Parathyroid adenoma (tissue), 2 donors: ENCODE results near the gene PLIN1.

Source experiments
- H2AFZ ChIP-seq: fragments of 300-600 bp; sonication (generic); one replicate; pipeline ENCODE4 v1.7.0; 2017; ENCODE audit warnings: antibody characterized with exemption, mild to moderate bottlenecking
- H3K27ac ChIP-seq: fragments of 300-600 bp; sonication (generic); one replicate; pipeline ENCODE4 v1.7.0; 2017
- H3K27me3 ChIP-seq: fragments of 300-600 bp; sonication (generic); one replicate; pipeline ENCODE4 v1.7.0; 2017; ENCODE audit warnings: low read length; ENCODE audit not compliant: control insufficient read depth, insufficient read depth
- H3K36me3 ChIP-seq: fragments of 300-600 bp; sonication (generic); one replicate; pipeline ENCODE4 v1.7.0; 2017; ENCODE audit warnings: low read length; ENCODE audit not compliant: control insufficient read depth, insufficient read depth
- H3K4me1 ChIP-seq: fragments of 300-600 bp; sonication (generic); one replicate; pipeline ENCODE4 v1.7.0; 2017; ENCODE audit warnings: control low read depth
- H3K4me2 ChIP-seq: fragments of 300-600 bp; sonication (generic); one replicate; pipeline ENCODE4 v1.7.0; 2017; ENCODE audit warnings: low read length
- H3K4me3 ChIP-seq: fragments of 300-600 bp; sonication (generic); one replicate; pipeline ENCODE4 v1.7.0; 2017; ENCODE audit warnings: low read depth, low read length
- H3K79me2 ChIP-seq: fragments of 300-600 bp; sonication (generic); one replicate; pipeline ENCODE4 v1.7.0; 2017; ENCODE audit warnings: control low read depth
- H3K9ac ChIP-seq: fragments of 300-600 bp; sonication (generic); one replicate; pipeline ENCODE4 v1.7.0; 2017; ENCODE audit warnings: mild to moderate bottlenecking
- H3K9me3 ChIP-seq: fragments of 300-600 bp; sonication (generic); one replicate; pipeline ENCODE4 v1.7.0; 2017; ENCODE audit warnings: low read length; ENCODE audit not compliant: control insufficient read depth
- CTCF ChIP-seq: fragments of 300-600 bp; sonication (generic); IDR thresholded peaks from one replicate; pipeline ENCODE4 v1.7.0; 2017; ENCODE audit warnings: antibody characterized with exemption, mild to moderate bottlenecking
- donor health status: primary hyperparathyroidism.

Gene PLIN1

GRCh38 chr15:89654847-89655805 is 24.0 kb downstream of the PLIN1 start, which contains the start of gene KIF7:
KIF7 (minus strand) TSS chr15:89655467; CDS start chr15:89652930, 2,537 bp downstream.
- no peak for TF ChIP-seq CTCF
- Histone ChIP-seq H3K9ac (peak within 1 kb of the TSS; percentile 11), H3K27me3 (no peaks in the 10 kb centered on the region), H3K4me3 (peak within 1 kb of the TSS; percentile 64), H3K27ac (peak within 1 kb of the TSS; percentile 7), H3K79me2 (no peaks in the 10 kb centered on the region), H3K4me1 (no peaks in the 10 kb centered on the region), H3K4me2 (peak within 1 kb of the TSS; percentile 83), H3K36me3 (no peaks in the 10 kb centered on the region), H3K9me3 (no peaks in the 10 kb centered on the region), H2AFZ (peak within 1 kb of the TSS; percentile 84)

- no peaks in the 10 kb centered on the region for H3K4me1 ChIP-seq
- TF ChIP-seq CTCF = no peak
- no peak overlapping the region for H3K27ac ChIP-seq
- no peaks in the 10 kb centered on the region for H3K9me3 ChIP-seq
- no peaks in the 10 kb centered on the region for H3K27me3 ChIP-seq
- peak overlapping the region; percentile 84 for H2AFZ ChIP-seq
- no peaks in the 10 kb centered on the region for H3K36me3 ChIP-seq
- H3K4me3 ChIP-seq = peak overlapping the region; percentile 64
- no peaks in the 10 kb centered on the region for H3K79me2 ChIP-seq
- H3K4me2 ChIP-seq = peak overlapping the region; percentile 83
- H3K9ac ChIP-seq = peak overlapping the region; percentile 11
These were observed 24.8 kb downstream of the PLIN1 start for GRCh38 chr15:89654301-89654761.

GRCh38 chr15:89653578-89653977 is 25.6 kb downstream of the PLIN1 start:
- Histone ChIP-seq H3K36me3 (no peaks in the 10 kb centered on the region), H3K4me2 (no peak overlapping the region), H3K79me2 (no peaks in the 10 kb centered on the region), H3K4me3 (no peak overlapping the region), H3K9ac (no peak overlapping the region), H3K9me3 (no peaks in the 10 kb centered on the region), H3K27me3 (no peaks in the 10 kb centered on the region), H3K4me1 (no peaks in the 10 kb centered on the region), H3K27ac (no peak overlapping the region), H2AFZ (no peak overlapping the region)
- no peak for TF ChIP-seq CTCF

- Histone ChIP-seq H3K36me3 (no peaks in the 10 kb centered on the region), H3K4me3 (no peak overlapping the region), H3K4me1 (no peaks in the 10 kb centered on the region), H3K9ac (no peak overlapping the region), H3K4me2 (no peak overlapping the region), H2AFZ (no peak overlapping the region), H3K79me2 (no peaks in the 10 kb centered on the region), H3K27ac (no peak overlapping the region), H3K9me3 (no peaks in the 10 kb centered on the region), H3K27me3 (no peaks in the 10 kb centered on the region)
- no peak for TF ChIP-seq CTCF
These were observed 26.5 kb downstream of the PLIN1 start for GRCh38 chr15:89652666-89653065.
